Adrenal gland (tissue), 12 donors: Measurements from ENCODE around the gene GSK3B. TPM values are rescaled to one million over a fixed set of nuclear protein-coding genes. Genes with fewer than 3 reads are reported as not detected.
"Not testable (repeated sequence)": the region's sequence is repeated elsewhere in the genome, so short reads cannot be mapped to it uniquely, and the experiment has no call there.

Experiments used
- DNase-seq, 7 donors: peaks; one replicate each; pipeline ENCODE4 v3.0.0-alpha.2; 2019 to 2020
- H3K27ac ChIP-seq, 5 donors: fragments of 200-600 bp; sonication (generic) in 4 of 5; 1 replicate in 3 of 5; 2 replicates in 2 of 5; pipeline versions ENCODE4 v1.5.1 to v1.8.0; 2016 to 2020; ENCODE audit warnings: mild to moderate bottlenecking in 1 of 5
- H3K27me3 ChIP-seq: fragments of 200-600 bp; 2 replicates; pipeline ENCODE4 v1.8.0; 2021
- H3K36me3 ChIP-seq, 2 donors: fragments of 200-600 bp; replicated peaks in 1 of 2; 1 replicate in 1 of 2; 2 replicates in 1 of 2; pipeline versions ENCODE4 v1.5.1 to v1.8.0; 2018 to 2022
- H3K4me1 ChIP-seq, 2 donors: fragments of 200-600 bp; replicated peaks in 1 of 2; 1 replicate in 1 of 2; 2 replicates in 1 of 2; pipeline versions ENCODE4 v1.5.1 to v1.8.0; 2018 to 2021
- H3K4me3 ChIP-seq, 4 donors: fragments of 200-600 bp; sonication (generic) in 3 of 4; one replicate each; pipeline ENCODE4 v1.5.1; 2016 to 2018
- H3K9me3 ChIP-seq, 3 donors: fragments of 200-600 bp; sonication (generic) in 1 of 3; replicated peaks in 1 of 3; 1 replicate in 2 of 3; 2 replicates in 1 of 3; pipeline versions ENCODE4 v1.5.1 to v1.8.0; 2016 to 2021
- CTCF ChIP-seq, 6 experiments: fragments of 450-650 bp in 4 of 6; fragments of 200-600 bp in 2 of 6; sonication (generic) in 1 of 6; IDR thresholded peaks; 1 replicate in 5 of 6; 2 replicates in 1 of 6; pipeline versions ENCODE4 v1.5.1 to v1.8.0; 2016 to 2021; ENCODE audit warnings: antibody characterized with exemption in 6 of 6, mild to moderate bottlenecking in 2 of 6, moderate library complexity in 1 of 6
- POLR2A ChIP-seq, 2 donors: fragments of 450-650 bp; IDR thresholded peaks; one replicate each; pipeline ENCODE4 v1.6.1; 2017; ENCODE audit warnings: antibody characterized with exemption in 2 of 2, mild to moderate bottlenecking in 2 of 2, moderate library complexity in 1 of 2
- WGBS, 4 donors: extraction: QIAGEN DNeasy Blood & Tissue Kit in 2 of 4; methylation state at CpG; one replicate each; pipeline versions ENCODE4 v1.1.5 to v1.1.7; 2013 to 2017; 5-methylcytosine and 5-hydroxymethylcytosine counted together
- intact Hi-C, 2 donors: fragments of 100-400 bp; cut with DNase I; formaldehyde crosslinking; loops; one replicate each; pipeline versions ENCODE4 v1.14.1 to v1.15.0; 2022 to 2023
- polyA plus RNA-seq, 3 donors: library from polyadenylated mRNA; stranded (reverse); fragments of 200-250 nt in 2 of 3; fragments of 350-450 nt in 1 of 3; fragmentation: Illumina TruSeq in 1 of 3; extraction: RNeasy Lipid Tissue Mini Kit (QIAGEN cat#74804) in 1 of 3; gene quantifications; one replicate each; pipeline ENCODE4 v1.2.3, GENCODE V29; 2013 to 2014
- total RNA-seq, 9 donors: library from RNA; depleted of rRNA in 4 of 9; stranded (reverse); fragments of >200 nt in 4 of 9; fragments of 120-200 nt in 1 of 9; fragmentation: NEBNext Ultra II Directional in 1 of 9; extraction: Animal tissue kit (Norgen Biotek cat#: 25700) in 1 of 9; gene quantifications; one replicate each; pipeline versions ENCODE4 v1.1.0 to v1.2.4, GENCODE V29; 2013 to 2023
- donor health status: healthy with polysubstance abuse.
- donor health status: Bipolar disorder and iron deficiency.
- donor health status: DM: yes; HTN: yes; CAD: no.
- donor health status: DM: no; HTN: no; CAD: no.
- donor health status: DM: no; HTN: no; CAD: no.
- donor health status: DM: yes; HTN: yes; CAD: no.

GSK3B gene
- total and polyA plus RNA-seq, 12 donors = 10.0 to 63.7 (median 44.8) TPM

GRCh38 chr3:119998166-119998565 is 96.1 kb downstream of the GSK3B start:
- H3K4me3 ChIP-seq = no peak overlapping the region

GRCh38 chr3:119990888-119991287 is 103.4 kb downstream of the GSK3B start:
- TF ChIP-seq POLR2A (IDR thresholded peaks at IDR 0.05) = no peak
- TF ChIP-seq CTCF (IDR thresholded peaks at IDR 0.05) = no peak
- intact Hi-C loops = no loop called here

More at GRCh38 chr3:119998166-119998565, 96.1 kb downstream of the GSK3B start:
- no peaks in the 10 kb centered on the region for H3K27me3 ChIP-seq
- H3K4me1 ChIP-seq = peaks cover 0 to 3% of the 10 kb centered on the region in 2 donors
- 45 to 100% (median 98%) methylated on average over 1 of the region's 1 CpG for WGBS, 4 donors
- peaks cover 0 to 3% of the 10 kb centered on the region in 2 donors for H3K36me3 ChIP-seq
- no peak for TF ChIP-seq POLR2A (IDR thresholded peaks at IDR 0.05)
- no peak for TF ChIP-seq CTCF (IDR thresholded peaks at IDR 0.05)
- intact Hi-C loops = no loop called here
- DNase-seq = no peak
- no peak overlapping the region for H3K27ac ChIP-seq
- H3K9me3 ChIP-seq = no peaks in the 10 kb centered on the region

GRCh38 chr3:119989981-119990655 is 104.1 kb downstream of the GSK3B start:
- Histone ChIP-seq H3K27me3 (no peaks in the 10 kb centered on the region), H3K9me3 (no peaks in the 10 kb centered on the region), H3K4me1 (peaks cover 0 to 16% of the 10 kb centered on the region in 2 donors), H3K27ac (no peak overlapping the region), H3K4me3 (no peak overlapping the region), H3K36me3 (no peaks in the 10 kb centered on the region)
- TF ChIP-seq POLR2A (IDR thresholded peaks at IDR 0.05) (no peak), CTCF (IDR thresholded peaks at IDR 0.05) (no peak)
- DNase-seq = no peak
- 89 to 99% (median 95%) methylated on average over 8 of the region's 8 CpGs for WGBS, 4 donors
- intact Hi-C loops = no loop called here

More at GRCh38 chr3:119990888-119991287, 103.4 kb downstream of the GSK3B start:
- H3K36me3 ChIP-seq = no peaks in the 10 kb centered on the region
- H3K9me3 ChIP-seq = no peaks in the 10 kb centered on the region
- no peaks in the 10 kb centered on the region for H3K27me3 ChIP-seq
- H3K4me3 ChIP-seq = no peak overlapping the region
- peaks cover 0 to 16% of the 10 kb centered on the region in 2 donors for H3K4me1 ChIP-seq
- H3K27ac ChIP-seq = no peak overlapping the region
- no peak for DNase-seq

- H3K36me3 ChIP-seq, H3K9me3 ChIP-seq, H3K4me3 ChIP-seq, DNase-seq, H3K27me3 ChIP-seq, H3K4me1 ChIP-seq, intact Hi-C loops, H3K27ac ChIP-seq: not testable (repeated sequence)
- WGBS, 4 donors = 95 to 99% (median 97%) methylated on average over 4 of the region's 4 CpGs
Measured at GRCh38 chr3:119986812-119987211, 107.4 kb downstream of the GSK3B start.

GRCh38 chr3:119981386-119981785 is 112.9 kb downstream of the GSK3B start:
- TF ChIP-seq CTCF (IDR thresholded peaks at IDR 0.05) = no peak
- TF ChIP-seq POLR2A (IDR thresholded peaks at IDR 0.05) = no peak
- no peaks in the 10 kb centered on the region for H3K27me3 ChIP-seq
- H3K9me3 ChIP-seq = no peaks in the 10 kb centered on the region
- WGBS, 4 donors = 93 to 98% (median 96%) methylated on average over 12 to 14 of the region's 14 CpGs
- no peaks in the 10 kb centered on the region for H3K4me1 ChIP-seq
- intact Hi-C loops = no loop called here
- H3K36me3 ChIP-seq = no peaks in the 10 kb centered on the region
- H3K27ac ChIP-seq = no peak overlapping the region
- H3K4me3 ChIP-seq = no peak overlapping the region
- no peak for DNase-seq
